ENCODE results near the gene CLASP1. TPM values are rescaled to one million over a fixed set of nuclear protein-coding genes. Genes with fewer than 3 reads are reported as not detected.
"Not testable (repeated sequence)": the region's sequence is repeated elsewhere in the genome, so short reads cannot be mapped to it uniquely, and the experiment has no call there.

The CLASP1 gene
- total RNA-seq, 1 donor from 2014 or later = 110 TPM

DNA sequence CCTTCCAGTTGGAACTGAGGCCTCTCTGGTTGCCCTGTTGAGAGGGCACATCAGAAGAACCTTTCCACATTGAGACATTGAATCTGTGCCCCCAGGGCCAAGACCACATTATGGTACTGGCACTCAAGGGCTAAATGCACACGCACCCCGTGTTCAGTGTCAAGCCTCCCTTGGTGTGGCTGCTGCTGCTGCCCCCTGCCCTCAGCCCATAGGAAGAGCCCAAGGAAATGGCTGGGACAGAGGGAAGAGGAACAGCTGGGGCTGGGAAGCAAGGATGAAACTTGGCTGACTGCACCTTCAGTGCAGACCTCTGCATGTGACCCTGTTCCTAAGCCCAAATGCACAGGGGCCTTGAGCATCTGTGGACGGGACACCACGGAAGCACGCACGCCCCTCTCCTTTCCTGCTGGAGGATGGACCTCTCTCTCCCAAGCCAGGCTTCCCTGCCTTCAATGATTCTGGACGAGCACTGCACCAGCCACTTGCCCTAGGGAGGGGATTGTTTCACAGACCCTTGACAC is 47.2 kb upstream of the CLASP1 start:
- no peak overlapping the region for H3K4me3 Mint-ChIP-seq
- peaks cover 2% of the 10 kb centered on the region for H3K4me1 Mint-ChIP-seq
- Histone ChIP-seq H3K27ac (no peak overlapping the region), H3K4me3 (no peak overlapping the region), H3K9me3 (ENCODE audit: low read depth) (no peaks in the 10 kb centered on the region), H3K36me3 (no peaks in the 10 kb centered on the region), H3K9ac (no peak overlapping the region), H3K79me2 (ENCODE audit: low read depth) (no peaks in the 10 kb centered on the region), H3F3A (ENCODE audit: low read depth) (no peaks in the 10 kb centered on the region), H2AFZ (replicated peaks) (no peak overlapping the region), H4K20me1 (ENCODE audit: low read depth) (no peaks in the 10 kb centered on the region), H3K4me1 (no peaks in the 10 kb centered on the region), H3K27me3 (no peaks in the 10 kb centered on the region), H3K4me2 (no peak overlapping the region)
- H3K9me3 Mint-ChIP-seq = no peaks in the 10 kb centered on the region
- no peak overlapping the region for H3K27ac Mint-ChIP-seq
- H3K27me3 Mint-ChIP-seq (ENCODE audit: insufficient read depth, low read depth) = peaks cover 4% of the 10 kb centered on the region
- H3K36me3 Mint-ChIP-seq = no peaks in the 10 kb centered on the region
- DNase-seq (ENCODE audit: low spot score) = no peak
- TF ChIP-seq EZH2 (IDR thresholded peaks at IDR 0.05) (no peak), EZH2phosphoT487 (IDR thresholded peaks at IDR 0.05) (no peak)
- TF ChIP-seq, protein P1, sequence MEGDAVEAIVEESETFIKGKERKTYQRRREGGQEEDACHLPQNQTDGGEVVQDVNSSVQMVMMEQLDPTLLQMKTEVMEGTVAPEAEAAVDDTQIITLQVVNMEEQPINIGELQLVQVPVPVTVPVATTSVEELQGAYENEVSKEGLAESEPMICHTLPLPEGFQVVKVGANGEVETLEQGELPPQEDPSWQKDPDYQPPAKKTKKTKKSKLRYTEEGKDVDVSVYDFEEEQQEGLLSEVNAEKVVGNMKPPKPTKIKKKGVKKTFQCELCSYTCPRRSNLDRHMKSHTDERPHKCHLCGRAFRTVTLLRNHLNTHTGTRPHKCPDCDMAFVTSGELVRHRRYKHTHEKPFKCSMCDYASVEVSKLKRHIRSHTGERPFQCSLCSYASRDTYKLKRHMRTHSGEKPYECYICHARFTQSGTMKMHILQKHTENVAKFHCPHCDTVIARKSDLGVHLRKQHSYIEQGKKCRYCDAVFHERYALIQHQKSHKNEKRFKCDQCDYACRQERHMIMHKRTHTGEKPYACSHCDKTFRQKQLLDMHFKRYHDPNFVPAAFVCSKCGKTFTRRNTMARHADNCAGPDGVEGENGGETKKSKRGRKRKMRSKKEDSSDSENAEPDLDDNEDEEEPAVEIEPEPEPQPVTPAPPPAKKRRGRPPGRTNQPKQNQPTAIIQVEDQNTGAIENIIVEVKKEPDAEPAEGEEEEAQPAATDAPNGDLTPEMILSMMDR (IDR thresholded peaks at IDR 0.05) = no peak

DNA sequence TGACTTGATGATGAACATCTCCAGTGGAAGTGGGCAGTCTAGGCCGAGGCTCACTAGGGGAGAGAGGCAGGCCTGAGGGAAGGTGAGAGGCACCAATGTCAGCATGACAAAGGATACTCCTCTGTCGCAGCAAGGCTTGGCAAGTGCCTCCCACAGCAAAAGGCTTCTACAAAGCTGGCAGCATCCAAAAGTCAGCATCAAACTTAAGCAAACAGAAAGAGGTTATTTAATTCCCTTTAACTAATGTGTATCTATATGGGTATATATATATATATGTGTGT is 45.8 kb upstream of the CLASP1 start:
- no peaks in the 10 kb centered on the region for H3K4me1 ChIP-seq
- H3K27ac ChIP-seq = no peak overlapping the region
- Mint-ChIP-seq H3K9me3 (no peaks in the 10 kb centered on the region), H3K27me3 (ENCODE audit: insufficient read depth, low read depth) (no peaks in the 10 kb centered on the region), H3K27ac (peak overlapping the region; percentile 17), H3K36me3 (no peaks in the 10 kb centered on the region), H3K4me3 (no peak overlapping the region), H3K4me1 (peaks cover 7% of the 10 kb centered on the region)
- H3K9ac ChIP-seq = no peak overlapping the region
- no peak for TF ChIP-seq EZH2phosphoT487 (IDR thresholded peaks at IDR 0.05)
- TF ChIP-seq, protein P1 (IDR thresholded peaks at IDR 0.05) = no peak
- TF ChIP-seq EZH2 (IDR thresholded peaks at IDR 0.05) = no peak
- no peak overlapping the region for H3K4me3 ChIP-seq
- no peaks in the 10 kb centered on the region for H3K27me3 ChIP-seq
- no peak for DNase-seq (ENCODE audit: low spot score)
- no peaks in the 10 kb centered on the region for H4K20me1 ChIP-seq (ENCODE audit: low read depth)
- no peaks in the 10 kb centered on the region for H3K36me3 ChIP-seq
- H2AFZ ChIP-seq (replicated peaks) = no peak overlapping the region
- H3K9me3 ChIP-seq (ENCODE audit: low read depth) = no peaks in the 10 kb centered on the region
- H3K4me2 ChIP-seq = no peak overlapping the region
- no peaks in the 10 kb centered on the region for H3K79me2 ChIP-seq (ENCODE audit: low read depth)
- H3F3A ChIP-seq (ENCODE audit: low read depth) = no peaks in the 10 kb centered on the region

DNA sequence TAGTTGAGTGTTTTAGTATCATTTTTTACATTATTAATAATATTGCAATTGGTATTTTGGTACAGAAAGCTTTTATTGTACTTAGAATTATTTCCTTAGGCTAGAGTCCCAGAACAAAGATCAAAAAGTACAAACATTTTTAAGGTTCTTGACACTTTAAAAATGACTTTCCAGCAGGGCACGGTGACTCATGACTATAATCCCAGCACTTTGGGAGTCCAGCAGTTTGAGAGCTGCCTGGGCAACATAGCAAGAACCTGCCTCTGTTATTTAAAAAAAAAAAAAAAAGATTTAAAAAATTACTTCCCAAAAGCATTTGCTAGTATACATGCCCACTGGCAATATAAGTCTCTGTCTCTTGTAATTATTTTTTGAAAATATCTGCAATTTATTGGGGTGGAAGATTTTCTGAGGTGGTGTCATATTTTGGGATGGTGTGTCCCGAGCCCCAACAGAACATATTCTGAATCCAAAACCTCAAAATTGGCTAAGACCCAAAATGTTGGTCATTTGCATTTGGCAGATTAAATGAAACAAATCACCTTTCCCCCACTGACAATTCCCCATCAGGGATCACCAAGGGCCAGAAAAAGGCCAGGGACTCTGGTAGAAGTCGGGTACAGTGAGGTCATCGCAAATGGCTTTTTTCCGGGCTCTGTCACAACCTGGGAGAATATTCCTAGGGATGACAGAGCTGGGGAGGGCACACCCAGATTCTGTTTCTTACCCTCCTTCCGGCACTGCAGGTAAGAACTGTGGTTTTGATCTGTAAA is 45.3 kb upstream of the CLASP1 start:
- Histone ChIP-seq H2AFZ (replicated peaks) (no peak overlapping the region), H3K27ac (no peak overlapping the region), H3K4me3 (no peak overlapping the region), H3K27me3 (no peaks in the 10 kb centered on the region), H3K4me1 (no peaks in the 10 kb centered on the region), H3K79me2 (ENCODE audit: low read depth) (no peaks in the 10 kb centered on the region), H3K9ac (no peak overlapping the region), H3K36me3 (no peaks in the 10 kb centered on the region), H3K9me3 (ENCODE audit: low read depth) (no peaks in the 10 kb centered on the region), H3K4me2 (no peak overlapping the region), H4K20me1 (ENCODE audit: low read depth) (no peaks in the 10 kb centered on the region), H3F3A (ENCODE audit: low read depth) (no peaks in the 10 kb centered on the region)
- H3K27me3 Mint-ChIP-seq (ENCODE audit: insufficient read depth, low read depth) = no peaks in the 10 kb centered on the region
- peaks cover 10% of the 10 kb centered on the region for H3K4me1 Mint-ChIP-seq
- H3K9me3 Mint-ChIP-seq = no peaks in the 10 kb centered on the region
- peak overlapping the region; percentile 17 for H3K27ac Mint-ChIP-seq
- H3K4me3 Mint-ChIP-seq = no peak overlapping the region
- H3K36me3 Mint-ChIP-seq = no peaks in the 10 kb centered on the region
- no peak for DNase-seq (ENCODE audit: low spot score)
- no peak for TF ChIP-seq EZH2 (IDR thresholded peaks at IDR 0.05)
- TF ChIP-seq EZH2phosphoT487 (IDR thresholded peaks at IDR 0.05) = no peak
- TF ChIP-seq, protein P1 (IDR thresholded peaks at IDR 0.05) = no peak

DNA sequence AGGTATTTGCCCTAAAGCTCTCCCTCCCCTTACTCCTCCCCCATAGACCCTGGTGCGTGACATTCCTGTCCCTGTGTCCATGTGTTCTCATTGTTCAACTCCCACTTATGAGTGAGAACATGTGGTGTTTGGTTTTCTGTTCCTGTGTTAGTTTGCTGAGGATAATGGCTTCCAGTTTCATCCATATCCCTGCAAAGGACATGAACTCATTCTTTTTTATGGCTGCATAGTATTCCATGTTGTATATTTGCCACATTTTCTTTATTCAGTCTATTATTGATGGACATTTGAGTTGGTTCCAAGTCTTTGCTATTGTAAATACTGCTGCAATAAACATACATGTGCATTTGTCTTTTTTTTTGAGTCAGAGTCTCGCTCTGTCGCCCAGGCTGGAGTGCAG is 41.3 kb upstream of the CLASP1 start:
- not testable (repeated sequence) for H3K9me3 Mint-ChIP-seq; DNase-seq (ENCODE audit: low spot score); H3K9ac ChIP-seq; H3K9me3 ChIP-seq (ENCODE audit: low read depth); H3K4me2 ChIP-seq; H4K20me1 ChIP-seq (ENCODE audit: low read depth); H3K27ac ChIP-seq; H2AFZ ChIP-seq (replicated peaks); H3K27me3 ChIP-seq; H3K79me2 ChIP-seq (ENCODE audit: low read depth); H3K36me3 Mint-ChIP-seq; H3K27me3 Mint-ChIP-seq (ENCODE audit: insufficient read depth, low read depth); H3K27ac Mint-ChIP-seq; H3K36me3 ChIP-seq; H3K4me3 ChIP-seq
- Histone ChIP-seq H3F3A (ENCODE audit: low read depth) (peaks cover 13% of the 10 kb centered on the region), H3K4me1 (peaks cover 12% of the 10 kb centered on the region)
- Mint-ChIP-seq H3K4me3 (peak overlapping the region; percentile 27), H3K4me1 (peaks cover 28% of the 10 kb centered on the region)
